ENCODE data around the gene TLE5. TPM values are rescaled to one million over a fixed set of nuclear protein-coding genes. Genes with fewer than 3 reads are reported as not detected.
"Not testable (repeated sequence)": the region's sequence is repeated elsewhere in the genome, so short reads cannot be mapped to it uniquely, and the experiment has no call there.

TLE5 gene
- total RNA-seq, 1 donor from 2014 or later: 170 TPM

- no peak for DNase-seq (ENCODE audit: low read depth)
Observed at GRCh38 chr19:3061182-3062161, 823 bp downstream of the TLE5 start.

- no peak for DNase-seq (ENCODE audit: low read depth)
Observed at GRCh38 chr19:3060857-3061181, 1.5 kb downstream of the TLE5 start.

GRCh38 chr19:3059653-3060052 lies 2.6 kb downstream of the TLE5 start:
- DNase-seq (ENCODE audit: low read depth): no peak

GRCh38 chr19:3058821-3059314 lies 3.4 kb downstream of the TLE5 start:
- no peak for DNase-seq (ENCODE audit: low read depth)

- no peak for DNase-seq (ENCODE audit: low read depth)
Observed at GRCh38 chr19:3058009-3058820, 4.1 kb downstream of the TLE5 start.

- DNase-seq (ENCODE audit: low read depth): no peak
Observed at GRCh38 chr19:3057275-3057714, 5.0 kb downstream of the TLE5 start.

- DNase-seq (ENCODE audit: low read depth): no peak
Observed at GRCh38 chr19:3056417-3057088, 5.7 kb downstream of the TLE5 start.

GRCh38 chr19:3055741-3056416 lies 6.4 kb downstream of the TLE5 start:
- peak; percentile 42 for DNase-seq (ENCODE audit: low read depth)

GRCh38 chr19:3054972-3055740 lies 7.1 kb downstream of the TLE5 start:
- peak; percentile 61 for DNase-seq (ENCODE audit: low read depth)

- DNase-seq (ENCODE audit: low read depth): no peak
Observed at GRCh38 chr19:3054265-3054971, 7.9 kb downstream of the TLE5 start.

GRCh38 chr19:3053780-3054179 lies 8.5 kb downstream of the TLE5 start:
- DNase-seq (ENCODE audit: low read depth): no peak

GRCh38 chr19:3053218-3053621 lies 9.1 kb downstream of the TLE5 start:
- DNase-seq (ENCODE audit: low read depth): no peak

GRCh38 chr19:3050016-3050415 lies 12.3 kb downstream of the TLE5 start:
- not testable (repeated sequence) for DNase-seq (ENCODE audit: low read depth)

GRCh38 chr19:3049089-3049488 lies 13.2 kb downstream of the TLE5 start:
- no peak for DNase-seq (ENCODE audit: low read depth)

- no peak for DNase-seq (ENCODE audit: low read depth)
Observed at GRCh38 chr19:3048190-3048533, 14.1 kb downstream of the TLE5 start.

- peak; percentile 54 for DNase-seq (ENCODE audit: low read depth)
Observed at GRCh38 chr19:3047496-3048189, 14.7 kb downstream of the TLE5 start.

- no peak for DNase-seq (ENCODE audit: low read depth)
Observed at GRCh38 chr19:3046698-3047495, 15.4 kb downstream of the TLE5 start.

GRCh38 chr19:3045885-3046697 lies 16.2 kb downstream of the TLE5 start:
- DNase-seq (ENCODE audit: low read depth): no peak
